GM12878 (cell line): ENCODE results near the gene MMP7. TPM values are rescaled to one million over a fixed set of nuclear protein-coding genes. Genes with fewer than 3 reads are reported as not detected.

Experiments
- ATAC-seq: fragments of 200-7000 bp; cut with Tn5 transposase; 3 replicates; pipeline ENCODE4 v1.9.1; 2020; ENCODE audit warnings: mild to moderate bottlenecking, moderate library complexity
- BruUV-seq: library from RNA; stranded (reverse); fragments of 400-500 nt; replicated peaks from 2 replicates; lab custom pipeline; 2021; lab: Mats Ljungman, UMichigan
- CTCF ChIA-PET: fragments of 300-600 bp; sonication (Branson Sonifier 250); formaldehyde crosslinking; extraction: SDS; loops from one replicate; lab custom pipeline; 2021; ENCODE audit warnings: inconsistent platforms; lab: Yijun Ruan, JAX
- POLR2A ChIA-PET: fragments of 350-600 bp; formaldehyde crosslinking; extraction: SDS; loops from one replicate; lab custom pipeline; 2021; ENCODE audit warnings: inconsistent platforms; lab: Charles Lee
- RAD21 ChIA-PET: fragments of 300-600 bp; sonication (Branson Sonifier 250); formaldehyde crosslinking; loops from one replicate; lab custom pipeline; 2023; ENCODE audit warnings: antibody characterized with exemption; ENCODE audit not compliant: unreplicated experiment; lab: Charles Lee
- SMC1A ChIA-PET: fragments of 300-600 bp; sonication (Branson Sonifier 250); formaldehyde crosslinking; loops from one replicate; lab custom pipeline; 2023; ENCODE audit not compliant: unreplicated experiment, uncharacterized antibody; lab: Charles Lee
- DNase-seq: peaks from one replicate; pipeline ENCODE4 v3.0.0-alpha.2; 2011; ENCODE audit warnings: low read depth, low spot score
- FAIRE-seq: peaks from 3 replicates; lab custom pipeline; 2011; peaks lifted over from hg19 to GRCh38; lab: Jason Lieb, UNC
- H2AFZ ChIP-seq: 2 replicates; pipeline ENCODE4 v1.6.0; 2011; ENCODE audit warnings: low read depth, low read length, control low read depth; ENCODE audit not compliant: control insufficient read depth
- H3K27ac ChIP-seq: 2 replicates; pipeline ENCODE4 v1.5.1; 2011; ENCODE audit warnings: control low read depth; ENCODE audit not compliant: control insufficient read depth, insufficient read depth
- H3K27me3 ChIP-seq, 2 experiments: replicated peaks in 1 of 2; 2 replicates each; pipeline versions ENCODE4 v1.6.0 to v1.6.1; 2011; ENCODE audit warnings: low read length in 1 of 2; ENCODE audit not compliant: control insufficient read depth in 2 of 2, insufficient read depth in 2 of 2
- H3K36me3 ChIP-seq, 2 experiments: 2 replicates each; pipeline ENCODE4 v1.5.1; 2011; ENCODE audit warnings: low read length in 1 of 2; ENCODE audit not compliant: control insufficient read depth in 2 of 2, insufficient read depth in 2 of 2
- H3K4me1 ChIP-seq: 2 replicates; pipeline ENCODE4 v1.6.1; 2011; ENCODE audit warnings: mild to moderate bottlenecking, low read length, moderate library complexity, mixed read lengths; ENCODE audit not compliant: control insufficient read depth, insufficient read depth
- H3K4me2 ChIP-seq: 2 replicates; pipeline ENCODE4 v1.6.0; 2011; ENCODE audit warnings: control low read depth; ENCODE audit not compliant: control insufficient read depth, insufficient read depth
- H3K4me3 ChIP-seq: fragments of 200-600 bp; sonication (generic); 2 replicates; pipeline ENCODE4 v1.5.1; 2016
- H3K79me2 ChIP-seq: 2 replicates; pipeline ENCODE4 v1.6.0; 2011; ENCODE audit warnings: low read length; ENCODE audit not compliant: control insufficient read depth, insufficient read depth
- H3K9ac ChIP-seq: 2 replicates; pipeline ENCODE4 v1.8.0; 2011; ENCODE audit warnings: low read length, control low read depth, mixed read lengths; ENCODE audit not compliant: control insufficient read depth, insufficient read depth
- H3K9me3 ChIP-seq: replicated peaks from 3 replicates; pipeline ENCODE4 v1.5.1; 2011; ENCODE audit warnings: mild to moderate bottlenecking, low read length; ENCODE audit not compliant: control insufficient read depth, insufficient read depth
- H4K20me1 ChIP-seq: 2 replicates; pipeline ENCODE4 v1.6.0; 2011; ENCODE audit not compliant: control insufficient read depth, insufficient read depth
- ATF7 ChIP-seq: fragments of 450-650 bp; IDR thresholded peaks from 2 replicates; pipeline ENCODE4 v1.6.1; 2016; ENCODE audit warnings: low read depth, mild to moderate bottlenecking
- BACH1 ChIP-seq: fragments of 450-650 bp; IDR thresholded peaks from 2 replicates; pipeline ENCODE4 v1.6.1; 2017; ENCODE audit warnings: mild to moderate bottlenecking, borderline replicate concordance
- CBX3 ChIP-seq: fragments of 200-600 bp; sonication (generic); IDR thresholded peaks from 2 replicates; pipeline ENCODE4 v1.6.1; 2016; ENCODE audit warnings: low read depth, borderline replicate concordance
- HCFC1 ChIP-seq: fragments of 150-350 bp; IDR thresholded peaks from 2 replicates; pipeline ENCODE4 v1.6.1; 2014; ENCODE audit warnings: low read length
- PAX5 ChIP-seq: IDR thresholded peaks from 2 replicates; pipeline ENCODE4 v1.6.1; 2011; ENCODE audit warnings: low read depth, low read length, borderline replicate concordance
- STAT3 ChIP-seq: IDR thresholded peaks from 2 replicates; pipeline ENCODE4 v1.6.1; 2011; ENCODE audit warnings: low read depth, low read length, improper control_type of control experiment
- ZNF24 ChIP-seq: fragments of 450-650 bp; IDR thresholded peaks from 2 replicates; pipeline ENCODE4 v1.6.1; 2017; ENCODE audit warnings: antibody characterized with exemption, mild to moderate bottlenecking
- WGBS: methylation state at CpG from one replicate; pipeline ENCODE4 v1.1.6; 2016; ENCODE audit warnings: low lambda C conversion rate; ENCODE audit not compliant: insufficient replicate concordance, insufficient coverage; ENCODE audit errors: missing lambda C conversion rate; 5-methylcytosine and 5-hydroxymethylcytosine counted together
- in situ Hi-C: fragments of 300-500 bp; cut with MboI; formaldehyde crosslinking; loops from 9 replicates; pipeline ENCODE4 v1.14.3; 2018; ENCODE audit warnings: mixed read lengths
- intact Hi-C: fragments of 100-400 bp; cut with micrococcal nuclease; formaldehyde crosslinking; loops from one replicate; pipeline ENCODE4 v1.14.2; 2022; ENCODE audit not compliant: unreplicated experiment
- polyA plus RNA-seq, 11 experiments: library from polyadenylated mRNA; depleted of rRNA in 4 of 11; unstranded in 6 of 11; stranded (reverse) in 5 of 11; fragments of >200 nt; fragmentation: Nextera tagmentation in 4 of 11; fragmentation: Illumina TruSeq in 1 of 11; extraction: Ambion mirVana in 4 of 11; extraction: Trizol in 1 of 11; gene quantifications; 1 replicate in 1 of 11; 2 replicates in 10 of 11; pipeline versions ENCODE4 v1.2.1 to v1.2.3, GENCODE V29; 2011 to 2016; ENCODE audit warnings: inconsistent platforms in 2 of 11, missing spikeins in 2 of 11, low read depth in 1 of 11
- total RNA-seq, 4 experiments: library from RNA; depleted of rRNA in 3 of 4; stranded (reverse); fragments of >200 nt in 3 of 4; fragmentation: Illumina TruSeq in 1 of 4; extraction: Trizol in 1 of 4; gene quantifications; 2 replicates each; pipeline versions ENCODE4 v1.2.1 to v1.2.3, GENCODE V29; 2013 to 2021
- TF ChIP-seq, protein P1 (sequence below): IDR thresholded peaks from 2 replicates; pipeline ENCODE4 v1.6.1; 2012; ENCODE audit warnings: low read depth, low read length, improper control_type of control experiment
- TF ChIP-seq, protein P2 (sequence below): fragments of 450-650 bp; IDR thresholded peaks from 2 replicates; pipeline ENCODE4 v1.6.1; 2016; ENCODE audit warnings: mild to moderate bottlenecking

Gene MMP7
- total and polyA plus RNA-seq, 10 of the 15 experiments (the other 5 are each of a cell fraction or from before 2014, with no cell fraction given): 0.63 to 18.0 (median 1.1) TPM

- H3K9ac ChIP-seq: no peak overlapping the region
- intact Hi-C loops: no loop called here
- H3K27me3 ChIP-seq: 0 out of 4 replicates have a peak, but pooled peaks cover 0 to 3% of the 10 kb centered on the region in 2 experiments
- in situ Hi-C loops: loop anchor here (25.0 kb wide), 1 partner anchor 95 kb away; no protein-coding TSS in a partner anchor
- RAD21 ChIA-PET: no interaction called here
- TF ChIP-seq STAT3: no peak
- no peaks in the 10 kb centered on the region for H3K9me3 ChIP-seq
- H3K27ac ChIP-seq: no peak overlapping the region
- no peak overlapping the region for H2AFZ ChIP-seq
- no peak for ATAC-seq
- H4K20me1 ChIP-seq: no peaks in the 10 kb centered on the region
- BruUV-seq: no TSS peak
- H3K4me2 ChIP-seq: no peak overlapping the region
- SMC1A ChIA-PET: interaction anchor here (0.8 kb wide), 1 partner anchor 106 kb away, joined by 3 read pairs; no protein-coding TSS in a partner anchor
- H3K36me3 ChIP-seq: no peaks in the 10 kb centered on the region
- 64% methylated on average over 3 of the region's 3 CpGs for WGBS
- H3K4me3 ChIP-seq: no peak overlapping the region
- no peak for DNase-seq
- POLR2A ChIA-PET: interaction anchor here (0.6 kb wide), 1 partner anchor 126 kb away, joined by 5 read pairs; no protein-coding TSS in a partner anchor
- FAIRE-seq: no peak
- H3K4me1 ChIP-seq: no peaks in the 10 kb centered on the region
- CTCF ChIA-PET: no interaction called here
- no peaks in the 10 kb centered on the region for H3K79me2 ChIP-seq
These were observed 48.1 kb downstream of the MMP7 start for GRCh38 chr11:102482433-102482832.

DNA sequence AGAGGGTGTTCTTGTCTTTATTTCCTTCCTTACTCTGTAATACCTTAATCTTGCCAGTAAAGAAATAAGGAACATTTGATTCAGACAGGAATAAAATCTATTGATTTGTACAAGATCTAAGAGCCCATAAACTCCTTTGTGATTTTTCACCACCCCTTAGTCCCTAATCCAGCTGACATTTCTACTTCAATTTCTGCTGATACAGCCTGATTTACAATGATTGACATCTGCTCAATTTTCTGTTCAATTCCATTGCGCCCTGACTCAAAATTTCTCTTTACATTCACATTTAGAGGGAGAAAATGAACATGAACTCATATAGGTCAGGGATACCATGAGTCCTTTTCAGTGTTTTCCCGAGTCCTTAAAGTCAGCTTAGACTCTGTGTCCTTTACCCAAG, 50.8 kb downstream of the MMP7 start:
- H3K27ac ChIP-seq: no peak overlapping the region
- no peak for TF ChIP-seq PAX5
- TF ChIP-seq CBX3: no peak
- TF ChIP-seq HCFC1: no peak
- TF ChIP-seq, protein P1, sequence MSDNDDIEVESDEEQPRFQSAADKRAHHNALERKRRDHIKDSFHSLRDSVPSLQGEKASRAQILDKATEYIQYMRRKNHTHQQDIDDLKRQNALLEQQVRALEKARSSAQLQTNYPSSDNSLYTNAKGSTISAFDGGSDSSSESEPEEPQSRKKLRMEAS: no peak
- TF ChIP-seq ATF7: no peak
- TF ChIP-seq, protein P2, sequence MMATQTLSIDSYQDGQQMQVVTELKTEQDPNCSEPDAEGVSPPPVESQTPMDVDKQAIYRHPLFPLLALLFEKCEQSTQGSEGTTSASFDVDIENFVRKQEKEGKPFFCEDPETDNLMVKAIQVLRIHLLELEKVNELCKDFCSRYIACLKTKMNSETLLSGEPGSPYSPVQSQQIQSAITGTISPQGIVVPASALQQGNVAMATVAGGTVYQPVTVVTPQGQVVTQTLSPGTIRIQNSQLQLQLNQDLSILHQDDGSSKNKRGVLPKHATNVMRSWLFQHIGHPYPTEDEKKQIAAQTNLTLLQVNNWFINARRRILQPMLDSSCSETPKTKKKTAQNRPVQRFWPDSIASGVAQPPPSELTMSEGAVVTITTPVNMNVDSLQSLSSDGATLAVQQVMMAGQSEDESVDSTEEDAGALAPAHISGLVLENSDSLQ: 0 out of 2 replicates have a peak, but pooled peaks have one; percentile 16
- TF ChIP-seq ZNF24: no peak
- TF ChIP-seq STAT3: no peak
- TF ChIP-seq BACH1: no peak
- H3K9me3 ChIP-seq: no peaks in the 10 kb centered on the region
- SMC1A ChIA-PET: interaction anchor here (0.7 to 3.0 kb wide), 13 partner anchors 8 to 134 kb away, joined by 3 to 8 read pairs (median 3); no protein-coding TSS in a partner anchor
- intact Hi-C loops: no loop called here
- no peaks in the 10 kb centered on the region for H4K20me1 ChIP-seq
- in situ Hi-C loops: loop anchor here (25.0 kb wide), 1 partner anchor 92 kb away; no protein-coding TSS in a partner anchor
- no peak overlapping the region for H3K4me2 ChIP-seq
- no peaks in the 10 kb centered on the region for H3K27me3 ChIP-seq
- ATAC-seq (no peak), DNase-seq (no peak), FAIRE-seq (no peak)
- RAD21 ChIA-PET: interaction anchor here (1.0 to 2.0 kb wide), 8 partner anchors 8 to 138 kb away, joined by 3 to 7 read pairs (median 4); no protein-coding TSS in a partner anchor
- POLR2A ChIA-PET: interaction anchor here (0.5 to 1.0 kb wide), 4 partner anchors 13 to 130 kb away, joined by 3 read pairs; no protein-coding TSS in a partner anchor
- H3K4me3 ChIP-seq: no peak overlapping the region
- peaks cover 14% of the 10 kb centered on the region; the same call in 1 of the 2 replicates for H3K4me1 ChIP-seq
- H3K36me3 ChIP-seq: no peaks in the 10 kb centered on the region
- CTCF ChIA-PET: interaction anchor here (0.7 to 5.9 kb wide), 10 partner anchors 13 to 201 kb away, joined by 3 to 34 read pairs (median 4); no protein-coding TSS in a partner anchor
- no peak overlapping the region for H3K9ac ChIP-seq
- BruUV-seq: no TSS peak
- 39% methylated on average over 2 of the region's 2 CpGs for WGBS
- no peaks in the 10 kb centered on the region for H3K79me2 ChIP-seq
- no peak overlapping the region for H2AFZ ChIP-seq
